DND-41 (cell line): ENCODE results near the gene ERO1B.

Source experiments
- EZH2 ChIP-seq: IDR thresholded peaks from 3 replicates; pipeline ENCODE4 v1.6.1; 2012; ENCODE audit warnings: borderline replicate concordance, low read depth, mild to moderate bottlenecking, moderate library complexity, low read length, inconsistent platforms; ENCODE audit not compliant: severe bottlenecking
- TF ChIP-seq, protein P1 (sequence below): IDR thresholded peaks from 2 replicates; pipeline ENCODE4 v1.5.1; 2012; ENCODE audit warnings: borderline replicate concordance, low read length, moderate library complexity, mild to moderate bottlenecking; ENCODE audit not compliant: poor library complexity, severe bottlenecking; ENCODE audit errors: extremely low read depth

DNA sequence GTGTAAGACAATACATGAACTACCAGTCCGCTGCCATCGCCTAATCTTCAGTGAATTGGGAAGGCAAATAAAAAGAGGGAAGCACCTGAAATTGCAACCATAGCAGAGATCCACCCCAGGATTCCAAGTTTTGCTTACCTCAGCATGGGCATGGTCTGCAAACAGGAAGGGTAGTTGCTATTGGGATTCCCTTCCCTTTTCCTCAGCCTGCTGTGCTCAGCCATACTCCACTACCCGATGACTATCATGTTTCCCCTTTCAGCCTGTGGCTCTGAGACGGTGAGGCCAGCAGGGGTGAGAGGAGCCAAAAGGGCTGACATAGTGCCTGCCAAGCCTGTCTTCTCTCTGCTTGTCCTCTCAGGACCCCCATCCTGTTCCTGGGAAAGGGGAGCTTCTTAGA lies 75.2 kb downstream of the ERO1B start:
- TF ChIP-seq, protein P1, sequence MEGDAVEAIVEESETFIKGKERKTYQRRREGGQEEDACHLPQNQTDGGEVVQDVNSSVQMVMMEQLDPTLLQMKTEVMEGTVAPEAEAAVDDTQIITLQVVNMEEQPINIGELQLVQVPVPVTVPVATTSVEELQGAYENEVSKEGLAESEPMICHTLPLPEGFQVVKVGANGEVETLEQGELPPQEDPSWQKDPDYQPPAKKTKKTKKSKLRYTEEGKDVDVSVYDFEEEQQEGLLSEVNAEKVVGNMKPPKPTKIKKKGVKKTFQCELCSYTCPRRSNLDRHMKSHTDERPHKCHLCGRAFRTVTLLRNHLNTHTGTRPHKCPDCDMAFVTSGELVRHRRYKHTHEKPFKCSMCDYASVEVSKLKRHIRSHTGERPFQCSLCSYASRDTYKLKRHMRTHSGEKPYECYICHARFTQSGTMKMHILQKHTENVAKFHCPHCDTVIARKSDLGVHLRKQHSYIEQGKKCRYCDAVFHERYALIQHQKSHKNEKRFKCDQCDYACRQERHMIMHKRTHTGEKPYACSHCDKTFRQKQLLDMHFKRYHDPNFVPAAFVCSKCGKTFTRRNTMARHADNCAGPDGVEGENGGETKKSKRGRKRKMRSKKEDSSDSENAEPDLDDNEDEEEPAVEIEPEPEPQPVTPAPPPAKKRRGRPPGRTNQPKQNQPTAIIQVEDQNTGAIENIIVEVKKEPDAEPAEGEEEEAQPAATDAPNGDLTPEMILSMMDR = no peak
- TF ChIP-seq EZH2 = no peak
